ENCODE measurements around the gene BTBD6.
A peak's percentile ranks its signal among the peaks of the same experiment; 100 is the strongest.

DNA sequence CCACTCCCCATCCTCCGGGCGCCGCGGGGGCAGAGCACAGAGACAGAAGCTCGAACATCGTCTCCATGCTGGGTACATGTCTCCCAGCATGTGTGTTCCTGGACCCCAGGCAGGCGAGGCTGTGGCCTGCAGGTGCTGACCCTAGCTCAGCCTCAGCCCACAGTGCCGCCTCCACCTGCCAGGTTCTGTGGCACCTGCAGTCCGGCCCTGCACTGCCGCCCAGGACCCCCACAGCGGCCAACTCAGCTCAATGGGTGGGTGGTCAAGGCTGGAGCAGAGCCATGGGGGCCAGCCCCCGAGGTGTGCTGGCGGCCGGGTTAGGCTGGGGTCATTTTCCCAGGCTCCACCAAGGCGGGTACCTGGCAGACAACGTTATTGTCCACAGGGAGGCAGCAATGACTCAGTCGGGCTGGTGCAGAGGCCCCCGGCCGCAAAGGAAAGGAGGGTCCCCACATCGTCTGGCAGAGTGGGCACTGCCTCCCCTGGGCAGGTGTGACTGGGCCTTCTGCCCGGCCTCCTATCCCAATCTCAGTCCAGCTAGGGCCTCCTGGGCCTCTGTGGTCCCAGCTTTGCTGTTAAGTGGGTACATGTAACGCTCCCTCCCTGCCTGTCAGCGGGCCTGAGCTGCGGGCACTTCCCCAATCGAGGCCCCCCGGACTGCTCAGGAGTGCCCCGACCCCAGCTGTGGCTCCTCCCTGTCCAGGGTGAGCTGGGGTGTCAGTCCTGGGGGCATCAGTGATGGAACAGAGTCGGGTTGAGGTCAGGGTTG, 47.0 kb upstream of the BTBD6 start:
- TF ChIP-seq, protein P1, sequence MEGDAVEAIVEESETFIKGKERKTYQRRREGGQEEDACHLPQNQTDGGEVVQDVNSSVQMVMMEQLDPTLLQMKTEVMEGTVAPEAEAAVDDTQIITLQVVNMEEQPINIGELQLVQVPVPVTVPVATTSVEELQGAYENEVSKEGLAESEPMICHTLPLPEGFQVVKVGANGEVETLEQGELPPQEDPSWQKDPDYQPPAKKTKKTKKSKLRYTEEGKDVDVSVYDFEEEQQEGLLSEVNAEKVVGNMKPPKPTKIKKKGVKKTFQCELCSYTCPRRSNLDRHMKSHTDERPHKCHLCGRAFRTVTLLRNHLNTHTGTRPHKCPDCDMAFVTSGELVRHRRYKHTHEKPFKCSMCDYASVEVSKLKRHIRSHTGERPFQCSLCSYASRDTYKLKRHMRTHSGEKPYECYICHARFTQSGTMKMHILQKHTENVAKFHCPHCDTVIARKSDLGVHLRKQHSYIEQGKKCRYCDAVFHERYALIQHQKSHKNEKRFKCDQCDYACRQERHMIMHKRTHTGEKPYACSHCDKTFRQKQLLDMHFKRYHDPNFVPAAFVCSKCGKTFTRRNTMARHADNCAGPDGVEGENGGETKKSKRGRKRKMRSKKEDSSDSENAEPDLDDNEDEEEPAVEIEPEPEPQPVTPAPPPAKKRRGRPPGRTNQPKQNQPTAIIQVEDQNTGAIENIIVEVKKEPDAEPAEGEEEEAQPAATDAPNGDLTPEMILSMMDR (IDR thresholded peaks at IDR 0.05 in 4 of 5, conservative IDR thresholded peaks at IDR 0.05 in 1 of 5): peak in 1 of 5 experiments; percentile 7
- no peak for TF ChIP-seq POLR2A (IDR thresholded peaks at IDR 0.05)
